Measurements from ENCODE around the gene BLOC1S4. TPM values are rescaled to one million over a fixed set of nuclear protein-coding genes. Genes with fewer than 3 reads are reported as not detected.
"Not testable (repeated sequence)": the region's sequence is repeated elsewhere in the genome, so short reads cannot be mapped to it uniquely, and the experiment has no call there.

The BLOC1S4 gene
- total RNA-seq, 1 donor from 2014 or later, result 20.7 TPM

DNA sequence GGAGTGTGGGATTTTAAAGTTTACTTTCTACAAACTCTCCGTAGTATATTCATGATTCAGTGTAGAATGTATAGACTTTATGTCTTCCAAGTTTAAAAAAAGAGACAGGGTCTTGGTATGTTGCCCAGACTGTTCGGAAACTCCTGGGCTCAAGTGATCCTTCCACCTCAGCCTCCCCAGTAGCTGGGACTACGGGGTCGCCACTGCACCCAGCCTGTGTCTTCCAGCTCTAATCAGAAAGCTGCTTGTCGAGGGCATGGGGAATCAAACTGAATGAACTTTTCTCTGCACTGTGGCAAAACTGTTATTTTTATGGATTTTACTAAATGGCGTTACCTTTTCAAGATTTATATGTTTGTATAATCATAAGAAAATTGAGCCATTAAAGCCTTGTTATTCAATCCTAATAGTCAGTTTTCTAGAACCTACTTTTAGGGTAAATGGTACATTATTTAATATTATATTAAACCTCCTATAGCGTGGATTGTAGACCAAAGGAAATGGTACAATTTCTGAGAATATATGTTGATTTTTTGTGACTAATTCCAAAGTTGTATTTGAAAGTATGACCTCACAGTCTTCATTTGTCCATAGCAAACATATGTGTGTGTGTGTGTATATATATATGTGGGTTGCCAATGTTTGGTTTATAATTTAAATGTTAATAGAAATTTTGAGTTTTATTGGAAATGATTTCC is 1.1 kb downstream of the BLOC1S4 start:
- DNase-seq (ENCODE audit: extremely low read depth, low read depth, low spot score), result no peak

- no peak for DNase-seq (ENCODE audit: extremely low read depth, low read depth, low spot score)
These were observed 3.1 kb downstream of the BLOC1S4 start for GRCh38 chr4:6718932-6719610.

GRCh38 chr4:6719611-6720179 is 3.7 kb downstream of the BLOC1S4 start:
- no peak for DNase-seq (ENCODE audit: extremely low read depth, low read depth, low spot score)

GRCh38 chr4:6720202-6720699 is 4.3 kb downstream of the BLOC1S4 start:
- no peak for DNase-seq (ENCODE audit: extremely low read depth, low read depth, low spot score)

DNA sequence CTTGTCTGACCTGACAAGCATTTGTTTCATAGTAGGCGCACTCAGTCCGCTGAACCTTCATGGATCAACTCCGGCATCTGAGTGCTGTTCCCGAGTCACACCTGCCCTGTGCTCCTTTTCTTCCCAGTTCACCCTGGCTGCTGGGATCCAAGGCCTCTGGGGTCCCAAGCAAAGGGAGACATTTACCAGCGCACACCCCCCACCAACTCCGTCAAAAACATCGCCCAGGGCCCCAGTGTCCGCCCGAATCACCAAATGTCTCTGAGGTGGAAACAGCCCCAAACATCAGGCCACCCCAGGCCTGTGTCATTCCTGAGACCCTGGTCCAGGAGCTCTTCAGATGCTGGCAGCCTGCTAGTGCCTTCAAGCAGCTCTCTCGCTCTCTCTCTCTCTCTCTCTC is 5.1 kb downstream of the BLOC1S4 start:
- DNase-seq (ENCODE audit: extremely low read depth, low read depth, low spot score), result no peak

- DNase-seq (ENCODE audit: extremely low read depth, low read depth, low spot score), result no peak
These were observed 6.9 kb downstream of the BLOC1S4 start for GRCh38 chr4:6722891-6723290.

GRCh38 chr4:6723851-6724250 is 7.9 kb downstream of the BLOC1S4 start:
- no peak for DNase-seq (ENCODE audit: extremely low read depth, low read depth, low spot score)

GRCh38 chr4:6724421-6725111 is 8.6 kb downstream of the BLOC1S4 start:
- no peak for DNase-seq (ENCODE audit: extremely low read depth, low read depth, low spot score)

- not testable (repeated sequence) for DNase-seq (ENCODE audit: extremely low read depth, low read depth, low spot score)
These were observed 9.5 kb downstream of the BLOC1S4 start for GRCh38 chr4:6725427-6725961.

DNA sequence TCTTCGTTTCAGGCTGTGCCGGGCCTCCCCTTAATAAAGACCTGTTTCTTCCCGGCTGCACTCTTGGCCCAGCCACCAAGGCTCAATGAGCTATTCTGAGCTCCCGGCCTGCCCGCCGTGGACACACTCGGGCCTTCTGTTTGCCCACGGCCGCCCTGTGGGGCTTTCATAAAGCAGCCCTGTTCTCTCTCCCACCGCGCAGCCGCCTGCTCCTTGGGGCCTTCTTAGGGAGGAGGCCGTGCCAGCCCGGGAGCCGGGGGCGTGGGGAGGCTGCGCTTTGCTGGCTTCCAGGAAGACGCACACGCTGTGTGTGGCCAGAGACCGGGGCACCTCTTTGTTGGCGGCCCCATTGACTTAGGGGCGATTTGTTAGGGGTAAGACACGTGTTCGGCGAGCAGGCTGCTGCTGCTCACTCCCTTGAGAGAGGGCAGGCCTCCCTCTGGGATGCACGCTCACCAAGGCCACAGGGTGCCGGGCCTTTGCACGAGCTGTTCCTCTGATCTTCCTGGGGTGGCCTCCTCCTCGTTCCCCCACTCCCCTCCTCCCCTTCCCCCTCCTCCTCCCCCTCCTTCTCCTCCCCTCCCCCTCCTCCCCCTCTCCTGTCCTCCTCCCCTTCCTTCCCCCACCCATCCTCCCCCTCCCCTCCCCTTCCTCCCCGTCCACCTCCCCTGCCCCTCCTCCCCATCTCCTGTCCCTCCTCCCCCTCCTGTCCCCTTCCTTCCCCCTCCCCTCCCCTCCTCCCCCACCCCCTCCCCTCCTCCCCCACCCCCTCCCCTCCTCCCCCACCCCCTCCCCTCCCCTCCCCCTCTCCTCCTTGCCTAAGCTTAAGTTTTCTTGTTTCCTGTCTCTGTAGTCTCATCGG is 11.3 kb downstream of the BLOC1S4 start:
- no peak for DNase-seq (ENCODE audit: extremely low read depth, low read depth, low spot score)

- DNase-seq (ENCODE audit: extremely low read depth, low read depth, low spot score), result no peak
These were observed 11.9 kb downstream of the BLOC1S4 start for GRCh38 chr4:6727943-6728250.

DNA sequence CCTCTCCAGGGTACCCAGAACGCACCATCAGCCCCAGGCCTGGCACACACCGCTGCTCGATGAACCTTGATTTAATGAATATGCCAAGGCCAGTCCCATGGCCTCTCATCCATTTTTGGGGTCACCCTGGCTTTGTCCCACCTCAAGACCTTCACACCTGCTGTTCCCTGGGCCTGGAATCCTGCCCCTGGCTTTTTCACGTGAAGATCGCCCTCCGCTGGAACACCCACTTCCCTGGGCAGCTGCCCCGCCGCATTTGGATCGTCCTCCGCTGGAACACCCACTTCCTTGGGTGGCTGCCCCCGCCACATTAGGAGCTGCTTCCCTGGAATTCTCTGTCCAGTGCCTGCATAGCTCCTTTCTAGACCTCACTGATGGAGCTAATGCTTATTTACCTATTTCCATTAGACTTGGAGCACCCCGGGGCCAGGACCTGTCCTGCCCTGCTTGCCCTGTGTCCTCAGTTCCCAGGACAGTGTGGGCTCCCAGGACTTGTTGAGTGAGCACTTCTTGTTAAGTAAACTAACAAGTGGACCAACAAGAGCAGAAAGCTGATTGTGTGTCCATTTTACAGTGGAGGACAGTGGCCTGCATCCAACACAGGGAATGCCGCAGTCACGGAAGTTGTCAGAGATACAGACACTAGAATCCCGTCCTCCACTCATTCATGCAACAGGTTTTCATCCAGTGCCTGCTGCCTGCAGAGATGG is 12.5 kb downstream of the BLOC1S4 start:
- no peak for DNase-seq (ENCODE audit: extremely low read depth, low read depth, low spot score)

DNA sequence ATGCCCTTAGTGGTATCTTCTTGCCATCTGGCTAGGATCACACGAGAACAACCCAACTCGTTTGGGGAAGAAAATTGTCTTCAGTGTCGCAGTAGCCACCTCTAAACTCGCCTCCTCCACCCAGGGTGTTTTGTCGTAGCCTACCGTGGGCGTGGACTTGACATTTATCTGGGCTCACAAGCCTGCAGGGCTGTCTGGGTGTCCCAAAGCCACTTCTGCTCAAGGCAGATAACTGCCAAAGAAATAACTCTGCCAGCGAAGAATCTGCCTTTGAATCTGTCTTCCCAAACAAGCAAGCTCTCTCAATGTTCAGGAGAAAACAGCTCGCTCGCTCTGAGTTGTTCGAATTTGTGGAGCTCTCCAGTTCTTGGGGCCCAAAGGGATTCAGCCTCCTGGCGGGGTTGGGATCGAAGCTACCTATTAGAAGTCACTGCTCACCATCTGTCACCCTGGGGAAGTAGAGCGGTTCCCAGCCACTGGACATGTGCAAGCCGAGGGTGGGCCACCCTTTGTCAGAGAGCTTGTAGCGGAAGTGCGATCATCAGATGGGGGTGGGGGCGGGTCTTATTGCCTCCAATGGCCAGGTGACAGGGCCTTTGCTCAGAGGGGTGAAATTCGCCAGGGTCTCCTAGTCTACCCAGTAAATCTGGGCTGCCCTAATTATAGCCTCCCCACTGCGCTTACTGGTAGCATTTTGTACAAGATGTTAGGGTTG is 14.8 kb downstream of the BLOC1S4 start:
- no peak for DNase-seq (ENCODE audit: extremely low read depth, low read depth, low spot score)

GRCh38 chr4:6731318-6731675 is 15.3 kb downstream of the BLOC1S4 start:
- no peak for DNase-seq (ENCODE audit: extremely low read depth, low read depth, low spot score)

DNA sequence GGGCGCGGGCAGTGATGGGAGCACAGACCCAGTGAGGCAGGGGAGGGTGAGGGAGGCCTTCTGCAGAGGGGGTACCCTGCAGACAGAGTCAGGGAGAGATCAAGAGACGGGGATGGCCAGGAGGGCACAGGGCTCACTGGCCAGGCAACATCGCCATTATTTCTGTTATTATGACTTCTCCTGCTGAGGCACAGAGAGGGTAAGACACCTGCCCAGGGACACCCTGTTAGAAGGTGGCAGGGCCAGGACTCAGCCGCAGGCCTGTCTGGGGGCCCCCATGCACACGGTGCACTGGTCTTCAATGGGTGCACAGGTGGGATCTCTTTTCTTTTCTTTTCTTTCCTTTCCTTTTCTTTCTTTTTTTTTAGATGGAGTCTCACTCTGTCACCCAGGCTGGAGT is 15.8 kb downstream of the BLOC1S4 start:
- no peak for DNase-seq (ENCODE audit: extremely low read depth, low read depth, low spot score)

DNA sequence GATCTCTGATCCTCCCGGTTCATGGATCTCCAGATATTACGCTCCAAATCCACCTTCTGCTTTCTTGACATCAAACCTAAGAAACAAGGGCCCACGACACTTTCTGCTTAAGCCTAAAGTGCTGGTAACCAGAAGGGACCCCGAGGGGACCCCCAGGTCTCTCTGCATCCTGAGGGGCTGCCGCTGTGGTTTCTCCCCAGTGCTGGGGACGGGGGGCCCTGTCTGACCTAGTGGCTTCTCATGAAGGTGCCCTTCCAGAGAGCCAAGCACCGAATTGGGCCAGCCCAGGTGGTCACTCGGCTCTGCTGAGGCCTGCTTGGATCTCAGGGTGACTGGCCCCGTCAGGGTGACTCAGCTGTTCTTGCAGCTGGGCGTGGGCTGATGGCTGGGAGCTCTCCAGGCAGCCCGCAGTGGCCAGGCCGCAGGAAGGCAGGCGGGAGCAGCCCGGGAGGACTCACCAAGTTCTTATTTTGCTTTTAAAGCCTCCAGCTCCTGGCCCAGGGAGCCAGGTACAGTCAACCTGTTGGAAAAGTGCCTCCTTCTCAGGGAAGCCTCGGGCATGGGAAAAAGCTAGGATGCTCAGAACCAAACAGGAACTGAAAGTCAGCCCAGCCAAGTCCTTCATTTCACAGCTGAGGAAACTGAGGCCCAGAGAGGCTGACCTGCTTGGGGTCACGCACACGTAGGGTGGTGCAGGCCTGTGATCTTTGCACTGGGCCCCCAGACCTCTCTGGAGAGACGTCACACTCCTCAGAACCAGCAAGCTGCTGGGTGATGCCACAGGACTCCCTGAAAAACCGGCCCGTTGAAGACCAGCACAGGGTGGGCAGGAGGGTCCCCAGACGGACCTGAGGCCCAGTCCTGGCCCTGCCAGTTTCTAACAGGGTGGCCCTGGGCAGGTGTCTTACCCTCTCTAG is 16.7 kb downstream of the BLOC1S4 start:
- DNase-seq (ENCODE audit: extremely low read depth, low read depth, low spot score), result no peak

- DNase-seq (ENCODE audit: extremely low read depth, low read depth, low spot score), result no peak
These were observed 17.6 kb downstream of the BLOC1S4 start for GRCh38 chr4:6733358-6734164.

Data from glomerular endothelial cell (primary cell).